SK-N-SH (cell line): ENCODE data around the gene TTYH3. TPM values are rescaled to one million over a fixed set of nuclear protein-coding genes. Genes with fewer than 3 reads are reported as not detected.

Experiments
- CTCF ChIA-PET: fragments of 300-600, 350-600 bp; formaldehyde crosslinking; extraction: SDS; loops from one replicate; lab custom pipeline; 2021; lab: Yijun Ruan, JAX
- POLR2A ChIA-PET: fragments of 350-600 bp; sonication (Branson Sonifier 250); formaldehyde crosslinking; extraction: SDS; loops from one replicate; lab custom pipeline; 2020; ENCODE audit warnings: antibody characterized with exemption, inconsistent platforms; lab: Yijun Ruan, JAX
- DNase-seq: peaks from one replicate; pipeline ENCODE4 v3.0.0; 2012
- H2AFZ ChIP-seq: fragments of 200-600 bp; sonication (generic); 2 replicates; pipeline ENCODE4 v1.8.1; 2016; ENCODE audit warnings: antibody characterized with exemption, mild to moderate bottlenecking, low read depth
- H3F3A ChIP-seq: fragments of 200-600 bp; sonication (generic); replicated peaks from 2 replicates; pipeline ENCODE3; 2016; ENCODE audit warnings: antibody characterized with exemption, mild to moderate bottlenecking; ENCODE audit not compliant: insufficient read depth
- H3K27ac ChIP-seq, 2 experiments: fragments of 200-500 bp in 1 of 2; fragments of 200-600 bp in 1 of 2; sonication (Bioruptor generic) in 1 of 2; sonication (generic), shearing (Covaris generic) in 1 of 2; 2 replicates each; pipeline versions ENCODE4 v1.5.1 to v1.6.1; 2014 to 2016; ENCODE audit warnings: low read depth in 2 of 2, inconsistent platforms in 1 of 2, low read length in 1 of 2, mild to moderate bottlenecking in 1 of 2, mixed read lengths in 1 of 2
- H3K27me3 ChIP-seq: fragments of 200-600 bp; sonication (generic), shearing (Covaris generic); 2 replicates; pipeline ENCODE4 v1.6.1; 2016; ENCODE audit warnings: mixed run types; ENCODE audit not compliant: insufficient read depth
- H3K36me3 ChIP-seq, 2 experiments: fragments of 200-500 bp in 1 of 2; fragments of 200-600 bp in 1 of 2; sonication (Bioruptor generic) in 1 of 2; sonication (generic) in 1 of 2; replicated peaks in 1 of 2; 2 replicates each; pipeline versions ENCODE3 to v1.5.1; 2014 to 2016; ENCODE audit warnings: low read length in 1 of 2, mild to moderate bottlenecking in 1 of 2; ENCODE audit not compliant: insufficient read depth in 2 of 2, control insufficient read depth in 1 of 2
- H3K4me1 ChIP-seq, 2 experiments: fragments of 200-500 bp in 1 of 2; fragments of 200-600 bp in 1 of 2; sonication (Bioruptor generic) in 1 of 2; sonication (generic), shearing (Covaris generic) in 1 of 2; 2 replicates each; pipeline versions ENCODE4 v1.5.1 to v1.6.1; 2014 to 2016; ENCODE audit warnings: low read depth in 1 of 2, low read length in 1 of 2, mixed run types in 1 of 2; ENCODE audit not compliant: insufficient read depth in 2 of 2, control insufficient read depth in 1 of 2
- H3K4me2 ChIP-seq: fragments of 200-600 bp; sonication (generic), shearing (Covaris generic); 2 replicates; pipeline ENCODE4 v1.6.1; 2017; ENCODE audit warnings: mixed run types
- H3K4me3 ChIP-seq, 2 experiments: fragments of 200-500 bp in 1 of 2; fragments of 200-600 bp in 1 of 2; sonication (Bioruptor generic) in 1 of 2; sonication (generic), shearing (Covaris generic) in 1 of 2; 2 replicates each; pipeline versions ENCODE4 v1.5.1 to v1.8.1; 2014 to 2016; ENCODE audit warnings: low read depth in 2 of 2, inconsistent platforms in 1 of 2, low read length in 1 of 2, mild to moderate bottlenecking in 1 of 2, mixed read lengths in 1 of 2, moderate library complexity in 1 of 2
- H3K79me2 ChIP-seq: fragments of 200-600 bp; sonication (generic); 2 replicates; pipeline ENCODE4 v1.8.1; 2017; ENCODE audit warnings: mild to moderate bottlenecking; ENCODE audit not compliant: insufficient read depth
- H3K9ac ChIP-seq: fragments of 200-600 bp; sonication (generic); 2 replicates; pipeline ENCODE4 v1.6.1; 2017; ENCODE audit warnings: mixed run types
- H3K9me2 ChIP-seq: fragments of 200-600 bp; sonication (generic); 2 replicates; pipeline ENCODE4 v1.6.1; 2017; ENCODE audit warnings: mixed run types
- H3K9me3 ChIP-seq: fragments of 200-600 bp; sonication (generic); 2 replicates; pipeline ENCODE4 v1.6.1; 2017; ENCODE audit warnings: mixed run types, mild to moderate bottlenecking, moderate library complexity
- H4K20me1 ChIP-seq: fragments of 200-600 bp; sonication (generic); 2 replicates; pipeline ENCODE4 v1.6.1; 2017; ENCODE audit warnings: mild to moderate bottlenecking, mixed run types; ENCODE audit not compliant: insufficient read depth
- EP300 ChIP-seq, 2 experiments: IDR thresholded peaks; 2 replicates each; pipeline versions ENCODE4 v1.4.0 to v1.6.1; 2012; ENCODE audit warnings: borderline replicate concordance in 1 of 2, low read depth in 1 of 2, low read length in 1 of 2
- EZH2phosphoT487 ChIP-seq: fragments of 200-600 bp; sonication (generic); IDR thresholded peaks from 2 replicates; pipeline ENCODE4 v1.6.1; 2017; ENCODE audit warnings: low read depth, mixed run types, mild to moderate bottlenecking, antibody characterized with exemption, moderate library complexity, borderline replicate concordance
- FOSL2 ChIP-seq: IDR thresholded peaks from 2 replicates; pipeline ENCODE4 v1.4.0; 2012; ENCODE audit warnings: low read depth, mild to moderate bottlenecking, moderate library complexity, borderline replicate concordance
- GATA2 ChIP-seq: sonication (generic); formaldehyde crosslinking; IDR thresholded peaks from 2 replicates; pipeline ENCODE4 v1.5.0; 2020; ENCODE audit warnings: mild to moderate bottlenecking, missing genetic modification reagents
- JUND ChIP-seq: IDR thresholded peaks from 2 replicates; pipeline ENCODE4 v1.4.0; 2012
- MEF2A ChIP-seq: IDR thresholded peaks from 2 replicates; pipeline ENCODE4 v1.4.0; 2012; ENCODE audit warnings: low read depth, borderline replicate concordance
- MXI1 ChIP-seq: IDR thresholded peaks from 2 replicates; pipeline ENCODE4 v1.6.1; 2012; ENCODE audit warnings: mild to moderate bottlenecking, low read depth, low read length, improper control_type of control experiment
- NRF1 ChIP-seq: IDR thresholded peaks from 2 replicates; pipeline ENCODE4 v1.6.1; 2012; ENCODE audit warnings: low read depth, mild to moderate bottlenecking, low read length
- POLR2AphosphoS5 ChIP-seq: IDR thresholded peaks from 2 replicates; pipeline ENCODE4 v1.6.1; 2012; ENCODE audit warnings: low read depth, low read length
- RCOR1 ChIP-seq: fragments of 150-350 bp; IDR thresholded peaks from 2 replicates; pipeline ENCODE4 v1.6.1; 2017; ENCODE audit warnings: antibody characterized with exemption, low read length
- REST ChIP-seq: IDR thresholded peaks from 2 replicates; pipeline ENCODE4 v1.6.1; 2012; ENCODE audit warnings: mild to moderate bottlenecking, low read depth, low read length, moderate library complexity
- RFX5 ChIP-seq: IDR thresholded peaks from 2 replicates; pipeline ENCODE4 v1.6.1; 2012; ENCODE audit warnings: mild to moderate bottlenecking, improper control_type of control experiment, low read length
- SIN3A ChIP-seq: IDR thresholded peaks from 2 replicates; pipeline ENCODE4 v1.6.1; 2012; ENCODE audit warnings: low read depth, mild to moderate bottlenecking, low read length, moderate library complexity, borderline replicate concordance
- SMC3 ChIP-seq: IDR thresholded peaks from 2 replicates; pipeline ENCODE4 v1.6.1; 2012; ENCODE audit warnings: low read depth, low read length, improper control_type of control experiment
- TAF1 ChIP-seq: IDR thresholded peaks from 2 replicates; pipeline ENCODE4 v1.6.1; 2012; ENCODE audit warnings: low read depth, mild to moderate bottlenecking, low read length, moderate library complexity, borderline replicate concordance
- TCF12 ChIP-seq: IDR thresholded peaks from 2 replicates; pipeline ENCODE4 v1.4.0; 2012
- YY1 ChIP-seq: IDR thresholded peaks from 2 replicates; pipeline ENCODE4 v1.4.0; 2012; ENCODE audit warnings: low read depth, mild to moderate bottlenecking
- ZBTB33 ChIP-seq: IDR thresholded peaks from 2 replicates; pipeline ENCODE4 v1.4.0; 2012; ENCODE audit warnings: low read depth, borderline replicate concordance
- WGBS: methylation state at CpG from one replicate; pipeline ENCODE4 v1.1.6; 2017; ENCODE audit warnings: low lambda C conversion rate; 5-methylcytosine and 5-hydroxymethylcytosine counted together
- polyA plus RNA-seq, 3 experiments: library from polyadenylated mRNA; depleted of rRNA; stranded (reverse); fragments of >200 nt; gene quantifications; 2 replicates each; pipeline ENCODE4 v1.2.3, GENCODE V29; 2012
- TF ChIP-seq, protein P1 (sequence below): fragments of 200-600 bp; sonication (generic); IDR thresholded peaks from 2 replicates; pipeline ENCODE4 v1.6.1; 2017; ENCODE audit warnings: antibody characterized with exemption, mild to moderate bottlenecking, moderate library complexity

The TTYH3 gene
- polyA plus RNA-seq, 1 of the 3 experiments (the other 2 are of a cell fraction): 105 TPM

DNA sequence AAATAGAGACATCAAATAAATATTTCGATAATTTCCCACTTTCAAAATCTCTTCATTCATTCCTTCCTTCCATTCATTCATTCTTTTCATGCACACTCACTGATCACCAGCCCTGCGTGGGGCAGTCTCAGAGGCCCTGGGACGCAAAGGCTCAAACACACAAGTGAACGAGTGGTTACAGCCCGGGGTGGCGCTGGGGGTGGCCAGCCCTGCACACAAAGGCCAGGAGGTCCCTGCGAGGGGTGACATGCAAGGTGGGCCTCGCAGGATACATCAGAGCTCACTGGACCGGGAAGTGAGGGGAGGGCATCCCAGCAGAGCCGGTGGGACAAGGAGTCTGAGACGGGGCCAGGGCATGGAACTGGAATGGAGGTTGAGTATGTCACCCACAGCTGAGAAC lies 29.9 kb upstream of the TTYH3 start:
- ChIA-PET POLR2A (no interaction called here), CTCF (interaction anchor here (0.7 to 2.0 kb wide), 5 partner anchors 11 to 151 kb away, joined by 3 to 16 read pairs (median 3); no protein-coding TSS in a partner anchor)
- Histone ChIP-seq H3K27ac (no peak overlapping the region), H3K4me3 (no peak overlapping the region), H3K4me2 (no peak overlapping the region), H3K27me3 (no peaks in the 10 kb centered on the region), H3K79me2 (no peaks in the 10 kb centered on the region), H3F3A (no peaks in the 10 kb centered on the region), H3K9ac (no peak overlapping the region), H4K20me1 (no peaks in the 10 kb centered on the region), H3K36me3 (peaks cover 17 to 38% of the 10 kb centered on the region in 2 experiments), H3K4me1 (no peaks in the 10 kb centered on the region; a peak in 1 of 4 replicates), H3K9me2 (no peaks in the 10 kb centered on the region), H3K9me3 (no peaks in the 10 kb centered on the region), H2AFZ (no peak overlapping the region)
- WGBS: 96% methylated on average over 11 of the region's 11 CpGs
- DNase-seq: no peak
- TF ChIP-seq RCOR1: no peak
- TF ChIP-seq TCF12: no peak
- TF ChIP-seq SIN3A: no peak
- no peak for TF ChIP-seq NRF1
- TF ChIP-seq RFX5: no peak
- TF ChIP-seq GATA2 (CRISPR knock-in tag): no peak
- TF ChIP-seq YY1: no peak
- no peak for TF ChIP-seq EZH2phosphoT487
- no peak for TF ChIP-seq POLR2AphosphoS5
- TF ChIP-seq ZBTB33: no peak
- TF ChIP-seq SMC3: no peak
- TF ChIP-seq EP300 (IDR thresholded peaks at IDR 0.05; ENCODE audit: borderline replicate concordance in 1 of 2, low read depth in 1 of 2, low read length in 1 of 2): no peak
- no peak for TF ChIP-seq FOSL2
- no peak for TF ChIP-seq REST
- no peak for TF ChIP-seq MXI1
- TF ChIP-seq, protein P1, sequence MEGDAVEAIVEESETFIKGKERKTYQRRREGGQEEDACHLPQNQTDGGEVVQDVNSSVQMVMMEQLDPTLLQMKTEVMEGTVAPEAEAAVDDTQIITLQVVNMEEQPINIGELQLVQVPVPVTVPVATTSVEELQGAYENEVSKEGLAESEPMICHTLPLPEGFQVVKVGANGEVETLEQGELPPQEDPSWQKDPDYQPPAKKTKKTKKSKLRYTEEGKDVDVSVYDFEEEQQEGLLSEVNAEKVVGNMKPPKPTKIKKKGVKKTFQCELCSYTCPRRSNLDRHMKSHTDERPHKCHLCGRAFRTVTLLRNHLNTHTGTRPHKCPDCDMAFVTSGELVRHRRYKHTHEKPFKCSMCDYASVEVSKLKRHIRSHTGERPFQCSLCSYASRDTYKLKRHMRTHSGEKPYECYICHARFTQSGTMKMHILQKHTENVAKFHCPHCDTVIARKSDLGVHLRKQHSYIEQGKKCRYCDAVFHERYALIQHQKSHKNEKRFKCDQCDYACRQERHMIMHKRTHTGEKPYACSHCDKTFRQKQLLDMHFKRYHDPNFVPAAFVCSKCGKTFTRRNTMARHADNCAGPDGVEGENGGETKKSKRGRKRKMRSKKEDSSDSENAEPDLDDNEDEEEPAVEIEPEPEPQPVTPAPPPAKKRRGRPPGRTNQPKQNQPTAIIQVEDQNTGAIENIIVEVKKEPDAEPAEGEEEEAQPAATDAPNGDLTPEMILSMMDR: no peak
- TF ChIP-seq JUND: no peak
- TF ChIP-seq TAF1: no peak
- TF ChIP-seq MEF2A: no peak
- TF ChIP-seq, all 33 proteins: peak for 0
